NCI-H82 treated with DMSO at 0.1 percent for 48 hours (cell line): ENCODE results near the gene PTGIS.
A peak's percentile ranks its signal among the peaks of the same experiment; 100 is the strongest.

Experiments used
- DNase-seq: peaks from one replicate; lab custom pipeline; 2025; ENCODE audit not compliant: unreplicated experiment; lab: John Stamatoyannopoulos, UW

PTGIS gene

DNA sequence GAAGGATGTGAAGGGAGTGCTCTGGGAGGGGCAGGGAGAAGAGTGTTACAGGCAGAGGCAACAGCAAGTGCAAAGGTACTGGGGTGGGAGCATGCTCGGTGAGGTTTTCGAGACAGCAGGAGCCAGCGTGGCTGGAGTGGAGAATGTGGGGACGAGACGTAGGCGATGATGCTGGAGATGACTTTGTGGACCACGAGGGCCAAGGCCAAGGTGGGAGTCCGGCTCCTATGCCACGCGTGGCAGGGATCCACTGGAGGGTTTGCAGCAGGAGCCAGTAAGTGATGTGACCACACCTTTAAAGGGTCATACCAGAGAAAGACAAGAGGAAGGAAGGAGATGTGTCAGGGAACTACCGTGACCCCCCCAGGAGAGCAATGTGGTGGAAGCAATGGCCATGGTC, 7.3 kb downstream of the PTGIS start:
- DNase-seq = no peak

DNA sequence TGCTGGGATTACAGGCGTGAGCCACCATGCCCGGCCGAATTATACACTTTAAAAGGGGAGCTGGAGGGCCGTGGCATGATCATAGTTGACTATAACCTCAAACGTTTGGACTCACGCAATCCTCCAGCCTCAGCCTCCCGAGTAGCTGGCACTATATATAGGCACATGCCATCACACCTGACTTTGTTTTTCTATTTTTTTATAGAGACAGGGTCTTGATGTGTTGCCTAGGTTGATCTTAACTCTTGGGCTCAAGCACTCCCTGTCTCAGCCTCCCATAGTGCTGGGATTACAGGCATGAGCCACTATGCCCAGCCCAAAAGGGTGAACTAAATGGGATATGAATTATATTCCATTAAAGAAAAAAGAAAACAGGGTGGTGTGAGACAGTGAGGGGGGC, 7.8 kb downstream of the PTGIS start:
- no peak for DNase-seq

DNA sequence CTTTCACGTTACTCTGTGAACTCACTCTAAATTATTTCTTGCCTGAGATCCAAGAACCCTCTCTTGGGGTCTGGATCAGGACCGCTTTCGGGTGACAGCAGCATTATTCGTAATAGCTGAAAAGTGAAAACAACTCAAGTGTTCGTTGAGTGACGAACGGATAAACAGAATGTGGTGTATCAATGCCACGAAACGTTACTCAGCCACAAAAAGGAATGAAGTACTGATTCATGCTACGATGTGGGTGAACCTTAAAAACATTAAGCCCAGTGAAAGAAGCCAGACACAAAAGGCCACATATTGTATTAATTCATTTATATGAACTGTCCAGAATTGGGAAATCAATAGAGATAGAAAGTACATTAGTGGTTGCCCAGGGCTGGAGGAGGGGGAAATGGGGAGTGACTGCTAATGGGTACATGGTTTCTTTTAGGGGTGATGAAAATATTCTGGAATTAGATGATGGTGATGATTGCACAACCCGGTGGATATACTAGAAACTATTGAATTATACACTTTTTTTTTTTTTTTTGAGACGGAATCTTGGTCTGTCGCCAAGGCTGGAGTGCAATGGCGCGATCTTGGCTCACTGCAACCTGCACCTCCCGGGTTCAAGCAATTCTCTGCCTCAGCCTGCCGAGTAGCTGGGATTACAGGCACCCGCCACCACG, 8.4 kb downstream of the PTGIS start:
- no peak for DNase-seq

DNA sequence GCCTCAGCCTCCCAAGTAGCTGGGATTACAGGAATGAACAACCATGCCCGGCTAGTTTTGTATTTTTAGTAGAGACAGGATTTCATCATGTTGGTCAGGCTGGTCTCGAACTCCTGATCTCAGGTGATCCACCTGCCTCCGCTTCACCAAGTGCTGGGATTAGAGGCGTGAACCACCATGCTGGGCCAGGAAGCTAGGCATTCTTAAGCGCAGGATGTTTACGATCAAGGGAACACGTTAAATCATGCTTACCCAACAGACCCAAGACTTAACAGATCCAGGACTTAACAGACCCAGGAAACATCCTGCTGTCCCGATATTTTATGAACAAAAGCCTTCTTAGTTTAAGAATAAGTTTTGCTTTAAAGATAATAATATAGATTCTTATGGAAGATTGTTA, 9.1 kb downstream of the PTGIS start:
- DNase-seq = no peak

DNA sequence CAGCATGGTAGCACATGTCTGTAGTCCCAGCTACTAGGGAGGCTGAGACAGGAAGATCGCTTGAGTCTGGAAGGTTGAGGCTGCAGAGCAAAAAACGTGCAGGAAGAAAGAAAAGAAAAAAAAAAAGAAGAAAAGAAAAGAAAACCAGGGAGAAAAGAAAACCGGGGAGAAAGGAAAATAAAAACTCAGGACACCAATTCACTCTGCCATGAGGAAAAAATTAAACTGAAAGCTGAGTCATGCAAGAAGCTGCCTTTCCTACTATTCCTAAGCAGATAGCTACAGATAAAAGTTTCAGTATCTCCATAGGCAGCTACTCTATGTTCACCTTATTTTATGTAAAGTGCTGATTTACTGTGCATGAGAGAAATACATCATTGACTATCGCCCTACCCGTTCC, 10.5 kb downstream of the PTGIS start:
- no peak for DNase-seq

DNA sequence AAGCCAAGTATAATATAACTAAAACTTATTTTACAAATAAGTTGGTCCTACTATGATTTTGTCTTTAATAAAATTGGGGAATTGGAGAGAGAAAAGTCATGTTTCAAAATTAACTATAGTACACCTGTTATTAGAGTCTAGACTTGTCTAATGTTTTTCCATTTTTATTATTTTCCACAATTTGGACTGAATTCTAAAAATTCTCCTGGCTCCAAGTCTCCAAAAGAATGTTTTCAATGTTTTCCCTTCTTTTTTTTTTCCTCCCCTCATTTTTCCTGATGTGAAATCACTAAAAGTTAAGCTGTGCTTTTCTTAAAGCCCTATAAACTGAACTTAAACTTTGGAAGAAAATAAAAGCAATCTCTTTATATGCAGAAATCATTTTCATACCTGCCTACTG, 11.3 kb downstream of the PTGIS start:
- no peak for DNase-seq

DNA sequence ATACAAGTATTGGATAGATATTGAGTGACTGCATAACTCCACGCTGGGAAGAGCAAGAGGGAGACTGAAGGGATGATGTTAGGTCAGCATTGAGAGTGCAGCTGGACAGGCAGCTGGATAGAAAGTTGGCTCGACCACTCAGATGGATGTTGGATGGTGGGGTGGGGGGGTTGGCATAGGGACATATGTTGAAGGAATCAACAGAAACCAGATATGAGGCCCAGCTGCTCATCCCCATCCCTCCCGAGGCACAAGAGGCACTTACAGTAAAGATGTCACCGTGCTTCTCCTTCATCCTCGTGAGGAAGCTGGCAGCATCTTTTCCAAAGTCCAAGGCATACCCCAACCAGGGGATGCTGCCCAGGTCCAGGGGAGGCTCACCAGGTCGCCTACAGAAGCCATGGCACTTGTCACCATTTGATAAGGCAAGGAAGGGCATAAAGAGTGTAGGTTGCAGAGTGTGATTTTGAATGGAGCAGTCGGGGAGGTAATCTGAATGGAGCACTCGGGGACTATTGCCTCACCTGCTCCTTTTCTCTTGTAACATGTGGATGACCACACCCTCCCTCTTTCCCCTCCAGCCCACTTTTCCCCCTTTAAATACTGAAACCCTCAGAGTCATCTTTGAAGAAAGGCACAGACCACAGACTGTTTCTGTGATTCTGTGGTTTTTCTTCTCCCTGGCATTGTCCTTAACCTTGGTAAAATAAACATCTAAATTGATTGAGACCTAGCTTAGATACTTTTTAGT, 18.0 kb downstream of the PTGIS start:
- DNase-seq = no peak

DNA sequence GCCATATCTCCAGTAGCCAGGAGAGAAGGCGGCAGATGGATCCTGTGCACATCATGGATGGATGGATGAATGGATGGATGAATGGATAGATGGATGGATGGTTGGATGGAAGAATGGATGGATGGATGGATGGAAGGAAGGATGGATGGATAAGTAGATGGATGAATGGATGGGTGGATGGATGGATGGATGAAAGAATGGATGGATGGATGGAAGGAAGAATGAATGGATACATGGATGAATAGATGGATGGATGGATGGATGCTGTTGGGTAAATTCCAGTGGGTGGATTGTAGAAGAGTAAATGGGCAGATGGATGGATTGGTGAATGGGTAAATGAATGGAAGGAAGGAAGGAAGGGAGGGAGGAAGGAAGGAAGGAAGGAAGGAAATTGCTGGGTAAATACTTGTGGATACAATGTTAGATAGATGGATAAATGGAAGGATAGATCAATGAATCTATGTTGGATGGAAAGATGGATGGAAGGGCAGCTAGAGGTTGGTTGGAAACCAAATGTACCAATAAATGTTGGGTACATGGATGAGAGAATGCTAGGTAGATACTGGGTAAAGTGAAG, 19.5 kb downstream of the PTGIS start:
- no peak for DNase-seq

DNA sequence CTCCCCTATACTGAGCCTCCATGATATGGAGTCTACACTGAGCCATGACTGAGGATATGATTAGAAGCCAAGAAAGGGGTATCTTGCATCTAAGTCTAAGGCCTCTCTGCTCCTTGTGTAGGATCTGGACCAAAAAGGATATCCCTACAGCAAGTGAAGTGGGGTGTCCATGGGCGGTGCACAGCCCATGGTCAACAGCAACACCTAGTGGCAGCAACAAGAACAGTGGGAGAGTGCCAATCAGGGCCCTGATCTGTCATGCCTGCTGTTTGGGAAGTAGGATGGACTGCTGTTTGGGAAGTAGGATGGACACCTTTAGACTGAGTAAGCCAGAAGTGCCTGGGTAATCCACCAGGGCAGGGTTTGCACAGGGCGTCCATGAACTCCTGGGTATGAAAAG, 22.4 kb downstream of the PTGIS start:
- DNase-seq = no peak

DNA sequence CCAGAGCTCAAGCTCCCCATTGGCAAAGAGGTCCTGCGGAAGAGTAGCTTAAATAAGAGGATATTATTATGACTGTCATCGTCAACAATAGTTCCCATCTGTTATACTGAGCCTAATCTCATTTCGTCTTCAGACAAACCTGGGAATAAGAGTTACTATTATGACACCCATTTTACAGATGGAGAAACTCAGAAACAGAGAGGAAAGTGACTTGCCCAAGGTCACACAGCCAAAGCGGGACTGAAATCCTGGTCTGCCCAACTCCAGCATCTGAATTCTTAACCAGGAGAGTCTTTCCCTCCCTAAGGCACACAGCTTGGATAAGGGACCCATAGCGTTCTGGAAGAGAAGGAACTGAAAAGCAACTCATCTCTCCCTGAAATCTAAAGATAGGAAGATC, 23.4 kb downstream of the PTGIS start:
- DNase-seq = no peak

DNA sequence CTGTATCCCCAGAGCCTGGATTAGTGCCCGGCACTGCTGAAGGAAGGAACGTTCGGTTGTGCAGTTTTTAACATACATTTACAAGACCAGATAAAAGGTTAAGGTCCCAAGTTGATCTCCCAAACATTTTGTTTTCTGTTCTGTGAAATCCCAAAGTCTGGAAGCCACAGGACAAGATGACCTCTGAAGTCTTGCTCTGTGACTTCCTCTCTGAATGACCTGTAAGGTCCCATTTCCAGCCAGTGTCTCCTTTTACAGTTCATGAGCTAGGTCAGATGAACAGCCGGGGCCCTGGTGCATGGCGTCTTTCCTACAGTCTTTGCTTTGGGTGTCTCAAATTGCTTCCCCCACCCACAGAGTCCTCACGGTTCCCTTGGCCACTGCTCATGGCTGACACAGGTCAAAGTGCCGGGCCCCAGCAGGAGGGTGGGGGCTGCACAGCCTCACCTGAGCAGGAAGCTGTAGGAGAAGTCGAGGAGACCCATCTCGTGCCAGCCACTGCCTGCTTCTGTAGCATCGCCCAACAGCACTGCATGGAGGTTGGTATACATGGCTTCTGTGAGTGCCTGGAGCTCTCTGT, 24.0 kb downstream of the PTGIS start:
- no peak for DNase-seq

DNA sequence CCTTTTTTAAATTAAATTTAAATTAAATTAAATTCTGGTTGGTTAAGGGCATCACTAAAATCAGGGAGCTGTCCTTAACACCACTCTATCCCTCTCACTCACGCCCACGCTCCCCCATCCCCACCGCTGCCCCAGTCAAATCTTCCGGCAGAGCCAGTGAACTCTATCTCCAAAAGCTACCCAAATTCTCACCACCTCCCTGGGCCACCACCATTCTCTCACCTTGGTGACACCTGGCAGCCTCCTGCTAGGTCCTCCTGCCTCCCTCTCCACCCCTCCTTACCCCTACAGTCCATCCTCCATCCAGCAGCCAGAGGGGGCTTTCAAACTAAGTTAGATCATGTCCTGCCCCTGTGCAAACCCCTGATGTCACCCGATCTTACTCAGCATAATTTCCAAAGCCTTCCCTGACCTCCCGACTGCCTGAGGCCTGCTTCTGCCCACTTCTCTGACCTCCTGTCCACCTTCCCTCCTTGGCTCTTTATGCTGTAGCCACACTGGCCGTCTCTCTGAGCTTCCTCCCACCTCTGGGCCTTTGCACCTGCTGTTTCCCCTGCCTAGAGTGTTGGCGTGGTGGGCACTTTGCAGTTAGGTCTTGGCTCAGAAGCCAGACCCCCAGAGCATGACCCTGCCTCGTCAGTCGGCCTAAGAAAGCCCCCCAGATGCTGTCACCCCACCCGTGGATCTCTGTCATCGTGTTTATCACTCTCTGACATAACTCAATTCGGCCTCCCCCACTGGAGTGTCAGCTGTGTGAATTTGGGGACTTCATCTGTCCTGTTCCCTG, 24.7 kb downstream of the PTGIS start:
- no peak for DNase-seq

DNA sequence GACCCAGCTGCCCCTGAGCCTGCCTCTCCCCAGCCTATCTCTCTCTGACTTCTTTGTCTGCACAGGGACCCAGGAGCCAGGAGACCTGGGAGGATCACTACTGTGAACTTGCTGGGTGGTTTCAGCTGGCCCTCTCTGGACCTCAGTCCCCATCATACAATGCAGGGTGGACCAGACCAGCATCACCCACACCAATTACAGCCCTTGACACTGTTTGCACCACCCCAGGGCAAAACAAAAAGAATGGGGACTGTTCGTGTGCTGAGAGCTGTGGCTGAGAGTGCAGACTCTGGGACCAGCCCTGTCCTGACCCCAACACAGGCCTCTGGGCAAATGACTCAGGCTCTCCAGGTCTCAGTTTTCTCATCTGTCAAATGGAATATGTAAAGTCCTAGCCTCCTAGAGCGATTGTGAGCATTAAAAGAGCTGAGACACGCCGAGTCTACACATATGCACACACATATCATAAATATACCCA, 25.4 kb downstream of the PTGIS start:
- no peak for DNase-seq

DNA sequence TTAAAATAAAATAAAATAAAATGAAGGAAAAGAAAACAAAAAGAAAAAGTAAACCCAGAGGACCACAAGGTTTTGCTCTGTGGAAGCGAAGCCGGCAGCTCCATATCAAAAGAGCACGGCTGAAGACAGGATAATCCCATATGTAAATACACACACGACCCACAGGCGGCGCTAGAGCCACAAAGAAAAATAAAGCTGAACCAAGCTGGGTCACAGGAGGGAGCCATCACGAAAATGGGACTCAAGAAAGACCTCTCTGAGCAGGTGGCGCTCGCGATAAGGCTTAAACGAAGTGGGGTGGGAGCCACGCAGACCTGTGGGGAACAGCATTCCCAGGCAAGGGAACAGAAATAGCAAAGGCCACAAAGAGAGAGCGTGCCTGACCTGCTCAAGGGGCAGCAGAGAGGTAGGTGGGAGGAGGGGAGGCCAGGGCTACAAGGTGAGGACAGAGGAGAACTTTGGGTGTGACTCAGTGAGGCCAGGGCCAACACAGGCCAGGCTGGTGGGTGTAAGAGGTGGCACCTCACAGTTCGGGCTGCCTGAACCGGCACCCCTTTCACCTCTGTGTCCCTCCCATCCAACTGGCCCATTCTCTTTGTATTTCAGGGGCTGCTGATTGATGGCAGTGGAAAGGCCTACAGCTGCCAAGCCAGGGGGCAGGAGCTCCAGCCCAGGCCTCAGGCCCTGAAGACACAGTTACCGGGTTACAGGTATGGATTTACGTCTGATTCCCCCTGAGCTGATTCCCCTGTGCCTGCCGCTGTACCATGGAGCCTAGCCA, 26.0 kb downstream of the PTGIS start:
- DNase-seq = peak; percentile 69

DNA sequence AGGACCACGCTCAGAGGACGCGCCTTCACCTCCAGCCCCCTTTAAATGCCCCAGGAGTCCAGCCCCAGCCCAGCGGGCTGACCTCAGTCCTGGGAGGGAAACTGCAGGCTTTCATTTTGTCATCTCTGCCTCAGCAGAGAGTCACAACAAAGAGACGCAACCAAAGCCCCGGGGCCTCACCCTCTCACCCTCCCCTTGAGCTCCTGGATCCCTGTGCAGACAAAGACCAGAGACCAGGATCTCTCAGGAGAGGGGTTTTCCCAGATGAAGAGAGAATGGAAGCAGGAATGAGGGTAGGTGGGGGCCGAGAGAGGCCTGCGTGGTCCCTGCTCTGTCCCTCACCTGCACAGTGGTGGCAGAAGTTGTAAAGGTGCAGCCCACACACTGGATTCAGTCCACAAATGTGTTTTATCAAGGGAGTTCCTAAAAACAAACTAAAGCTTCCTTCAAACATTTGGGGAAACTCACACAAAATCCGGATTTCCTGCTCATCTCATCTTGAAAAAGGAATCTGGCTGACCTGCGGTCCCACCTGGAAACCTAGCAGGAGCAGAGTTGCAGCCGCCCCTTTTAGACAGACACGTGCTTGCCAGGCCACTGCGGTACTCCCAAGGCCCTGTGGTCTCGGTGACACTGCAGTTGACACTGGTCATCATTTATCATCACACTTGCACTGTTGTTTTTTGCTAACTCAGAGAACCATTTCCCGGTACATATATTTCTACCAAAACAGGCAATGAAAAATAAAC, 27.1 kb downstream of the PTGIS start:
- DNase-seq = no peak

DNA sequence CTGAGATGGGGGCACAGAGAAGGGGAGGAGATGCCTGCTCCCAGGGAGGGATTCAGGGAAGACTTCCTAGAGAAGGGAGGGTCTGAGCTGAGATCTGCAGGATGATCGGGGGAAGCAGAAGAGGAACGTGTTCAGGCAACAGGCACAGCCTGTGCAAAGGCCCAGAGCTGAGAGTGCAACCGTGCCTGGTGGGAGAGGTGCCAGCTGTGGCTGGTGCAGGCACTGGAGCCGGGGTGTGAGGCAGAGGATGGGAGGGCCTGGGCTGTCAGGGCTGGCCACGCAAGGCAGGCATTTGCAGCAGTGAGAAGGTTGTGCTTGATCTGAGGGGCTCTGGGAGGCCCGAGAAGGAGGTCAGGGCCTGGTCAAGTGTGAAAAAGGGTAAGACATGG, 27.7 kb downstream of the PTGIS start:
- no peak for DNase-seq

DNA sequence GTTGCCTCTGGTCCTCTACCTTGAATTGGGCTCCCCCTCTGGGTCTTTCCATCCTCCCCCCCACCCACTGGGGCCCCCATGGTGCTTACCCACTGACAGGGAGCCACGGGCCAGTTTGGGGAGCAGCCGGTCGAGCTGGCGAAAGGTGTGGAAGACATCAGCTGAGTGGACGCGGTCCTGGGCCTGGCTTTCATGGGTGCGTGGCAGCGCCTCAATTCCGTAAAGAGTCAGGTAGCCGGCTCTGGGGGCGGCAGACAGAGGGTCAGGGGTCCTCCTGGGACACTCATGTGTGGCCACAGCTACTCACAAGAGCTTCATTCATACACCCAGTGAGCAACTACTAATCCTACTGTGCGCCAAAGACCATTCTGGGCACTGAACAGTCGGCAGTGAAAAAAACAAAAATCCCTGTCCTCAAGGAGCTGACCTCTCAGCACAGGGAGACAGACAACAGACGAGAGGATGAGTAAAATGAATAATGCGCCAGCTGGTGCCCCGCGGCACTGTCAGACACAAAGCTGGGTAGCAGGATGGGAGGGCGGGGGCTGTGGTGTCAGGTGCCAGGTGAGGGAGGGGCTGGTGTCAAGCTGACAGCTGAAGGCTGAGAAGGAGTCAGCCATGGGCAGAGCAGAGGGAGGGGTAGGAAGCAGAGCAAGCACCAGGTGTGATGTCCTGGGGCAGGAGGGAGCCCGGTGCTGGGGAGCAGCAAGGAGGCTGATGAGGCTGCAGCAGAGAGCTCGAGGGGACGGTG, 28.3 kb downstream of the PTGIS start:
- DNase-seq = no peak

DNA sequence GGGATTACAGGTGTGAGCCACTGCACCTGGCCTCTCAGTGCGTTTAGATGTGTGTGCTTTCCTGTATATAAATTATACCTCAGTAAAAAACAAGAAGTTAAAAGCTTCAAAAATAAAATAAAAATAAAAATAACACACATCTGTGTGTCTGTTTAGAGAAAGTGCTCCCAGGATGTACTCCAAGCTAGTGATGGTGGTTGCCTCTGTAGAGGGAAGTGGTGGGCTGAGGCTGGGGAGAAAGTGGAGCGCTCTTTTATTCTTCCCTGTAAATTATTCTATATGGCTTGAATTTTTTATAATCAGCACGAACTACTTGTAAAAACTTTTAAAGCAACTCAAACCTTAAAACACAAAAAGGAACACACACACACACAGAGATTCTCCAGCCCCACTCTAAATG, 29.0 kb downstream of the PTGIS start:
- DNase-seq = no peak

DNA sequence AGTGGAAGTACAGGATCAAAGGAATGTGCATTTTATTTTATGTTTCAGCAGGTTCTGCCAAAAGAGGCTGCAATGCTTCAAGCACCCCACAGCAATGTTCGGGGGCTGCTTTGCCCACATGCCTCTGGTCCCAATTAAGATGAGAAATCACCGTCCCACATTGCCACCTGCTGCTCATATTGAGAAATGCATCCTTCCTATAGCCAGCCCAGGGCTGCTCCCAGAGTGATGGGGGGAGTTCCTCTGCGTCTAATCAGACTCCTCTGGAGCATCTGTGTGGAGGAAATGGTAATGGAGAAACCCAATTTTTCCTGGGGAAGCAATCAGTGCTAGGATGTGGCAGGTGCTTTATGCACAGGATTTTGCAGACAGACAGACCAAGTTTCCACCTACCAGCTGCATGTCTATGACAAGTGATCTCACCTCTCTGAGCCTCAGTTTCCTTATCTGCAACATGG, 33.7 kb downstream of the PTGIS start:
- peak; percentile 44 for DNase-seq
